NCI-H2029 (cell line): ENCODE measurements around the gene HBA2.
A peak's percentile ranks its signal among the peaks of the same experiment; 100 is the strongest.
"Not testable (repeated sequence)": the region's sequence is repeated elsewhere in the genome, so short reads cannot be mapped to it uniquely, and the experiment has no call there.

Experiments
- DNase-seq: peaks from one replicate; lab custom pipeline; 2025; lab: John Stamatoyannopoulos, UW

HBA2 gene

DNA sequence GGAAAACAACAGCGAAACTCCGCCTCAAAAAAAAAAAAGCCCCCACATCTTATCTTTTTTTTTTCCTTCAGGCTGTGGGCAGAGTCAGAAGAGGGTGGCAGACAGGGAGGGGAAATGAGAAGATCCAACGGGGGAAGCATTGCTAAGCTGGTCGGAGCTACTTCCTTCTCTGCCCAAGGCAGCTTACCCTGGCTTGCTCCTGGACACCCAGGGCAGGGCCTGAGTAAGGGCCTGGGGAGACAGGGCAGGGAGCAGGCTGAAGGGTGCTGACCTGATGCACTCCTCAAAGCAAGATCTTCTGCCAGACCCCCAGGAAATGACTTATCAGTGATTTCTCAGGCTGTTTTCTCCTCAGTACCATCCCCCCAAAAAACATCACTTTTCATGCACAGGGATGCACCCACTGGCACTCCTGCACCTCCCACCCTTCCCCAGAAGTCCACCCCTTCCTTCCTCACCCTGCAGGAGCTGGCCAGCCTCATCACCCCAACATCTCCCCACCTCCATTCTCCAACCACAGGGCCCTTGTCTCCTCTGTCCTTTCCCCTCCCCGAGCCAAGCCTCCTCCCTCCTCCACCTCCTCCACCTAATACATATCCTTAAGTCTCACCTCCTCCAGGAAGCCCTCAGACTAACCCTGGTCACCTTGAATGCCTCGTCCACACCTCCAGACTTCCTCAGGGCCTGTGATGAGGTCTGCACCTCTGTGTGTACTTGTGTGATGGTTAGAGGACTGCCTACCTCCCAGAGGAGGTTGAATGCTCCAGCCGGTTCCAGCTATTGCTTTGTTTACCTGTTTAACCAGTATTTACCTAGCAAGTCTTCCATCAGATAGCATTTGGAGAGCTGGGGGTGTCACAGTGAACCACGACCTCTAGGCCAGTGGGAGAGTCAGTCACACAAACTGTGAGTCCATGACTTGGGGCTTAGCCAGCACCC is 2.6 kb downstream of the HBA2 start:
- DNase-seq: no peak

DNA sequence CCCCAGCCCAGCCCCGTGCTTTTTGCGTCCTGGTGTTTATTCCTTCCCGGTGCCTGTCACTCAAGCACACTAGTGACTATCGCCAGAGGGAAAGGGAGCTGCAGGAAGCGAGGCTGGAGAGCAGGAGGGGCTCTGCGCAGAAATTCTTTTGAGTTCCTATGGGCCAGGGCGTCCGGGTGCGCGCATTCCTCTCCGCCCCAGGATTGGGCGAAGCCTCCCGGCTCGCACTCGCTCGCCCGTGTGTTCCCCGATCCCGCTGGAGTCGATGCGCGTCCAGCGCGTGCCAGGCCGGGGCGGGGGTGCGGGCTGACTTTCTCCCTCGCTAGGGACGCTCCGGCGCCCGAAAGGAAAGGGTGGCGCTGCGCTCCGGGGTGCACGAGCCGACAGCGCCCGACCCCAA is 3.3 kb downstream of the HBA2 start:
- not testable (repeated sequence) for DNase-seq

DNA sequence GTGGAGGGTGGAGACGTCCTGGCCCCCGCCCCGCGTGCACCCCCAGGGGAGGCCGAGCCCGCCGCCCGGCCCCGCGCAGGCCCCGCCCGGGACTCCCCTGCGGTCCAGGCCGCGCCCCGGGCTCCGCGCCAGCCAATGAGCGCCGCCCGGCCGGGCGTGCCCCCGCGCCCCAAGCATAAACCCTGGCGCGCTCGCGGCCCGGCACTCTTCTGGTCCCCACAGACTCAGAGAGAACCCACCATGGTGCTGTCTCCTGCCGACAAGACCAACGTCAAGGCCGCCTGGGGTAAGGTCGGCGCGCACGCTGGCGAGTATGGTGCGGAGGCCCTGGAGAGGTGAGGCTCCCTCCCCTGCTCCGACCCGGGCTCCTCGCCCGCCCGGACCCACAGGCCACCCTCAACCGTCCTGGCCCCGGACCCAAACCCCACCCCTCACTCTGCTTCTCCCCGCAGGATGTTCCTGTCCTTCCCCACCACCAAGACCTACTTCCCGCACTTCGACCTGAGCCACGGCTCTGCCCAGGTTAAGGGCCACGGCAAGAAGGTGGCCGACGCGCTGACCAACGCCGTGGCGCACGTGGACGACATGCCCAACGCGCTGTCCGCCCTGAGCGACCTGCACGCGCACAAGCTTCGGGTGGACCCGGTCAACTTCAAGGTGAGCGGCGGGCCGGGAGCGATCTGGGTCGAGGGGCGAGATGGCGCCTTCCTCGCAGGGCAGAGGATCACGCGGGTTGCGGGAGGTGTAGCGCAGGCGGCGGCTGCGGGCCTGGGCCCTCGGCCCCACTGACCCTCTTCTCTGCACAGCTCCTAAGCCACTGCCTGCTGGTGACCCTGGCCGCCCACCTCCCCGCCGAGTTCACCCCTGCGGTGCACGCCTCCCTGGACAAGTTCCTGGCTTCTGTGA is 4.1 kb downstream of the HBA2 start, which contains the start of gene HBA1:
Gene HBA1, plus strand, starts transcription at position 204 of the 906 bp plus-strand sequence. Its CDS starts 37 bp downstream, at position 241.
- not testable (repeated sequence) for DNase-seq

DNA sequence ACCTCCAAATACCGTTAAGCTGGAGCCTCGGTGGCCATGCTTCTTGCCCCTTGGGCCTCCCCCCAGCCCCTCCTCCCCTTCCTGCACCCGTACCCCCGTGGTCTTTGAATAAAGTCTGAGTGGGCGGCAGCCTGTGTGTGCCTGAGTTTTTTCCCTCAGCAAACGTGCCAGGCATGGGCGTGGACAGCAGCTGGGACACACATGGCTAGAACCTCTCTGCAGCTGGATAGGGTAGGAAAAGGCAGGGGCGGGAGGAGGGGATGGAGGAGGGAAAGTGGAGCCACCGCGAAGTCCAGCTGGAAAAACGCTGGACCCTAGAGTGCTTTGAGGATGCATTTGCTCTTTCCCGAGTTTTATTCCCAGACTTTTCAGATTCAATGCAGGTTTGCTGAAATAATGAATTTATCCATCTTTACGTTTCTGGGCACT is 4.7 kb downstream of the HBA2 start:
- DNase-seq: no peak

DNA sequence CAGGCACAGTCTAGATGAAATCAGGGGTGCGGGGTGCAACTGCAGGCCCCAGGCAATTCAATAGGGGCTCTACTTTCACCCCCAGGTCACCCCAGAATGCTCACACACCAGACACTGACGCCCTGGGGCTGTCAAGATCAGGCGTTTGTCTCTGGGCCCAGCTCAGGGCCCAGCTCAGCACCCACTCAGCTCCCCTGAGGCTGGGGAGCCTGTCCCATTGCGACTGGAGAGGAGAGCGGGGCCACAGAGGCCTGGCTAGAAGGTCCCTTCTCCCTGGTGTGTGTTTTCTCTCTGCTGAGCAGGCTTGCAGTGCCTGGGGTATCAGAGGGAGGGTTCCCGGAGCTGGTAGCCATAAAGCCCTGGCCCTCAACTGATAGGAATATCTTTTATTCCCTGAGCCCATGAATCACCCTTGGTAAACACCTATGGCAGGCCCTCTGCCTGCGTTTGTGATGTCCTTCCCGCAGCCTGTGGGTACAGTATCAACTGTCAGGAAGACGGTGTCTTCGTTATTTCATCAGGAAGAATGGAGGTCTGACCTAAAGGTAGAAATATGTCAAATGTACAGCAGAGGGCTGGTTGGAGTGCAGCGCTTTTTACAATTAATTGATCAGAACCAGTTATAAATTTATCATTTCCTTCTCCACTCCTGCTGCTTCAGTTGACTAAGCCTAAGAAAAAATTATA is 5.4 kb downstream of the HBA2 start:
- no peak for DNase-seq

DNA sequence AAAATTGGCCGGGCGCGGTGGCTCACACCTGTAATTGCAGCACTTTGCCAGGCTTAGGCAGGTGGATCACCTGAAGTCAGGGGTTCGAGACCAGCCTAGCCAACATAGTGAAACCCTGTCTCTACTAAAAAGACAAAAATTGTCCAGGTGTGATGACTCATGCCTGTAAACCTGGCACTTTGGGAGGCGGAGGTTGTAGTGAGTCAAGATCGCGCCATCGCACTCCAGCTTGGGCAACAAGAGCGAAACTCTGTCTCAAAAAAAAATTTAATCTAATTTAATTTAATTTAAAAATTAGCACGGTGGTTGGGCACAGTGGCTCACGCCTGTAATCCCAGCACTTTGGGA is 6.0 kb downstream of the HBA2 start:
- DNase-seq: no peak

DNA sequence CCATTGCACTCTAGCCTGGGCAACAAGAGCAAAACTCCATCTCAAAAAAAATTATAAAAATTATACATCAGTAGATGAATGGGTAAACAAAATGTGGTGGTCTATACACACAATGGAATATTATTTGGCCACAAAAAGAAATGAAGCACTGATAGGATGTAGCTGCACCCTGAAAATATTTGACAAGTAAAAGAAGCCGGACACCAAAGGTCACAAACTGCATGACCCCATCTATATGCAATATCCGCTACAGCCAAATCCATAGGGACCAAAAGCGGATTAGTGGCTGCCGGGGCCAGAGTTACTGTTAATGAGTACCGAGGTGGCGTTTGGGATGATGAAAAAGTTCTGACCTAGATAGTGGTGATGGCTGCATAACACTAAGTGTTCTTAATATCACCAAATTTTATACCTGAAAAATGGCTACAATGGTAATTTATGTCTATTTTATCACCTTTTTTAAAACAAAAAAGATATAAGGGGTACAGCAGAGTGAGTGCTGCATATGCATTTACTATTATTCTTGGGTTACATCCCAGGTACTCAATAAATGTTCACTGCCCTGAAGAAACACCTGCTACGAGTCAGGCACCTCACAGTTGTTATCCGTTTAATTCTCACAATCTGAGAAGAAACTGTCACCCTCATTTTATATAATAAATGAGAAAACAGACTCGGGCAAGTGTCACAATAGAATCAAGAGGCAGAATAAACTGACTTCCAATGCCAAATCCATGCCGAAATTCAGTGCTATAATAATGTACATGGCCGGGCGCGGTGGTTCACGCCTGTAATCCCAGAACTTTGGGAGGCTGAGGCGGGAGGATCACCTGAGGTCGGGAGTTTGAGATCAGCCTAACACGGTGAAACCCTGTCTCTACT is 6.8 kb downstream of the HBA2 start:
- DNase-seq: no peak

DNA sequence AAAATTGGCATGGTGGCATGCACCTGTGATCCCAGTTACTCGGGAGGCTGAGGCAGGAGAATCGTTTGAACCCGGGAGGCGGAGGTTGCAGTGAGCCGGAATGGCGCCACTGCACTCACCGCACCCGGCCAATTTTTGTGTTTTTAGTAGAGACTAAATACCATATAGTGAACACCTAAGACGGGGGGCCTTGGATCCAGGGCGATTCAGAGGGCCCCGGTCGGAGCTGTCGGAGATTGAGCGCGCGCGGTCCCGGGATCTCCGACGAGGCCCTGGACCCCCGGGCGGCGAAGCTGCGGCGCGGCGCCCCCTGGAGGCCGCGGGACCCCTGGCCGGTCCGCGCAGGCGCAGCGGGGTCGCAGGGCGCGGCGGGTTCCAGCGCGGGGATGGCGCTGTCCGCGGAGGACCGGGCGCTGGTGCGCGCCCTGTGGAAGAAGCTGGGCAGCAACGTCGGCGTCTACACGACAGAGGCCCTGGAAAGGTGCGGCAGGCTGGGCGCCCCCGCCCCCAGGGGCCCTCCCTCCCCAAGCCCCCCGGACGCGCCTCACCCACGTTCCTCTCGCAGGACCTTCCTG is 7.5 kb downstream of the HBA2 start, which contains the start of gene HBQ1:
Gene HBQ1, plus strand, starts transcription at position 359 of the 575 bp plus-strand sequence. Its CDS starts 28 bp downstream, at position 387.
- DNase-seq: no peak

DNA sequence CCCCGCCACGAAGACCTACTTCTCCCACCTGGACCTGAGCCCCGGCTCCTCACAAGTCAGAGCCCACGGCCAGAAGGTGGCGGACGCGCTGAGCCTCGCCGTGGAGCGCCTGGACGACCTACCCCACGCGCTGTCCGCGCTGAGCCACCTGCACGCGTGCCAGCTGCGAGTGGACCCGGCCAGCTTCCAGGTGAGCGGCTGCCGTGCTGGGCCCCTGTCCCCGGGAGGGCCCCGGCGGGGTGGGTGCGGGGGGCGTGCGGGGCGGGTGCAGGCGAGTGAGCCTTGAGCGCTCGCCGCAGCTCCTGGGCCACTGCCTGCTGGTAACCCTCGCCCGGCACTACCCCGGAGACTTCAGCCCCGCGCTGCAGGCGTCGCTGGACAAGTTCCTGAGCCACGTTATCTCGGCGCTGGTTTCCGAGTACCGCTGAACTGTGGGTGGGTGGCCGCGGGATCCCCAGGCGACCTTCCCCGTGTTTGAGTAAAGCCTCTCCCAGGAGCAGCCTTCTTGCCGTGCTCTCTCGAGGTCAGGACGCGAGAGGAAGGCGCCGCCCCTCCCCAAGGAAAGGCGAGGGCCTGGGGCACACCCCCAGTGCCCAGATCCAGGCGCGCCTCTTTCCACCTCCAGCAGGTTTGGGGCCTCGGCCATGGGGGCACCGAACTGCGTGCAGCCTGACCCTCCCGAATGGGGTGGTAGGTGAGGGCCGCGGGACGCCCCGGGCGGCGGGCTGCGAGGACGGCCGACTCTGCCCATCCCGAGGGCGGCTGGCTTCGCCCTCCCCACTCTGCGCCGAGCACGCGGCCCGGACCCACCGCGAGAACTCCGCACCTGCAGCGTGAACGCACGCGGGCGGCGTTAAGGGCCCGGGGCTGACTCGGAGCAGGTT is 8.2 kb downstream of the HBA2 start:
- peak; percentile 56 for DNase-seq

DNA sequence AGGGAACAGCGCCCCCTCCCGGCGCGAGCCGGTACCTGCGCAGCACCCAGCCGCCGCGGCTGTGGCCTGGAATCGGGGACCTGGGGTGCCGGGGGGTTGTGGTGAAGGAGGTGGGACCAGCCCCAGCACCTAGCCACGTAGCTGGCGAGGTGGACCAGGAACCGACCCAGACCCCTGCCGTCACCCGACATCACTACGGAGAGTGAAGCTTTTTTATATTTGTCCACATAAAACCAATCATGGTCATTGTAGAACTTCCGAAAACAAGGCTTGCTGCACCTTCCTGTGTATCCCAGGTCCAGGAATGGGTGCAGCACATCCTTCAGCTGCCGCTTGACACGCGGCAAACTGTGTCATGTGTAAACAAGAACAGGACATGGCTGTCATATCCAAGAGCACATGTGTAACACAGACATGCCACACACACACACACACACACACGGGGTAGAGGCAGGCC is 8.9 kb downstream of the HBA2 start:
- DNase-seq: no peak

DNA sequence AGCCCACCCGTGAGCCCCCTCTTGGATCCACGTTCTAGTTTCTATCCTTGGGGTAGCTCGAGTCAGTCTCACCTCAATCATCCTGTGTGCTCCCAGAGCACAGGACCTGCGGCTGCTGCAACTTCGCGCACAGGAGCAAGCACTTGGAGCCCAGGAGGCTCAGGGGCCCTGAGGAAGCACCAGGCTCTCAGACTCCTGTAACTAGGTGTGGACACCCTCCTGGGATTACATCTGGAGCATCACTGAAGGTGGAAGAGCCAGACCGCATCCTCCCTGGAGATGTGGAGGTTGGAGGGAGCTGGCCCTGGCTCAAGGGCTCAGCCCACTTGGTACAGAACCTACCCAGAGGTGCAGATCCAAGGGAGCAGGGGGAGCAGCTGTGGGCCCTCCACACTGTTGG is 10.3 kb downstream of the HBA2 start:
- DNase-seq: no peak

DNA sequence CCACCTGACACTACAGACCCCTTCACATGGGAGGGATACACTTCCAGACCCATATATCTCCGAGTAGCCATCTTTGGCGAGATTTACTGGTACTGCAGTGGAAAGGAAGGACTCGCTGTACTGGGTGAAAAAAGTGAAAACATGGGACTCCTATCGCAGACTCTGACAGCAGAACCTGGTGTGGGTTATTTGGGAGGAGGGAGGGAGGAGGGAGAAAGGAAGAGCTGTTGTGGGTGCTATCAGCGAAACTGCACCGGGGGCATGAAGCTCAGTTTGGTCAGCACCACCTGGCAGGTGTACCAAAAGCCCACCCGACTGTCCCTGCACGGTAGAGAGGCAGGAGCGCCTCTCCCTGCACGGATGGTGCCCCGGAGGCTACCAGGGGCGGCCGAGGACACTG is 12.5 kb downstream of the HBA2 start:
- DNase-seq: no peak

DNA sequence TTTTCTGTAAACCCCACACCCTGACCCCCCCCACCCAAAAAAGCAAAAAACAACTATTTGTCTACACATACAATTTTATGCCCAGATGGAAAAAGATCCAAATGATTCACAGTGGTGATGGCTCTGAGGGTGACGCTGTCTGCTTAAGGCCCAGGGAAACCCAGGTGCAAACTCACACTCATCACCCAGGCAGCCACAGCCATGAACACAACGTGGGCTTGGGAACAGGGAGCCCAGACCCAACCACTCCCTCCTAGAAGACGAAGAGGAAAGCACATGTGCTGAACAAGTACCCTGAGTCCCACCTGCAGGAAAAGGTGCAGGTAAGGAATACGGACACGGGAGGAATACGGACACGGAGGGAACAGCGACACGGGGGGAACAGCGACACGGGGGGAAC is 13.0 kb downstream of the HBA2 start:
- DNase-seq: no peak

DNA sequence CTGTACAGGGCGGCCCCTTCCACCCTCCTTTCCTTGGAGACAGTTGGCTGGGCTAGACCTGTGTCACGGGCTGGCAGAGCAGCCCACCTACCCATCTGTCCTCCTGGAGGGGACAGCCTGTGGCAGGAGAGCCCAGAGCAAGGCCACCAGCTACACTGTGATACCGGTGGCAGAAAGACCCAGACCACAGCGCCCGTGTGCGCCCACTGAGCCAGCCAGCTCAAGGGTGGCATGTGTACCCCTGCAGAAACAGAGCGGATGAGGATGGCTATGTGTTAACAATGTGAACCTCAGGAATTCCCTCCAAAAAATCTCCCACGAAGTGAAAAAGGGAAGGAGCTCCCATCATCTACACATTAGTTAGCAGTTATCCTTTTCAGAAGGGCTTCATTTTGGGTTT is 14.7 kb downstream of the HBA2 start:
- no peak for DNase-seq

DNA sequence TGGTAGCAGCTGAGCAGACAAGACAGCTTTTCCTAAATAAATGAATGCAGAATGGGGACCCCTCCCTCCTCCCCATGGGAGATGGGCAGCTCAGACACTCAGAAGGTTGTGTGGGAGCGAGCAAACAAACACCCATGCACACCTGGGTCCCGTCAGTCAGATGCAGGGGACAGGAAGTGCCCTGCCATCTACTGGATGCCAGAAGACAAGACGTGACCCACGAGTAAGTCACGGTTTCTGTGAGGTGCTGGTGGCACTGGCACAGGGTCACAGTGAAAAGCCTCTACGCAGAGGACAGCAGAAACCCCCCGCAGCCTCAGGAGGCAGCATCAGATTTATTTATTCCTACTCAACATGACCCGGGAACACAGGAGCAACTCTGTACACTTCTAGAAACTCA is 16.0 kb downstream of the HBA2 start:
- DNase-seq: no peak

DNA sequence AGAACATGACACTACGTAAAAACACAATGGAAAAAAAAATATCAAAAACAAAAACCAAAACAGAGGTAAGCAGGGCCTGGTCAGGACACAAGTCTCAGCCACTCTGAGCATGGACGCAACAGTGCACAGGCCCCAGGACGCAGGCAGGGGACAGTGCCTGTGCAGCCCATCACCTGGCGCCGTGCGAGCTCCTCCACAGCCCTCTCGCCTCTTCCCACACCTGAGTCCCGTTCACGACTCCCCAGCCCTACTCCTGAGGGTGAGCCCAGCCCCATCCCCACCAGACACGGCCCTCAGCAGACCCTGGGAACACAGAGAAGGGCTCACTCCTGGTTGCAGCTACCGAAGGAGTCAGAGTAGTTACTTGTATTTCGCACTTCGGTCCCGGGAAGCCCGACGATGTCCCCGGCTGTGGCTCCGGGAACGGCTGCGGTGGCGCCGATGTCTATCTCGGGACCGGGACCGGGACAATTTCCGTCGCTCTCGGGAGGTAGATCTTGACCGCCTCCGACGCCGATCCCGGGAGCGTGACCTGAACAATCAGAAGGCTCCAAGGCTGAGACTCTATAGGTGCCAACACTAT is 17.0 kb downstream of the HBA2 start:
- DNase-seq: no peak

DNA sequence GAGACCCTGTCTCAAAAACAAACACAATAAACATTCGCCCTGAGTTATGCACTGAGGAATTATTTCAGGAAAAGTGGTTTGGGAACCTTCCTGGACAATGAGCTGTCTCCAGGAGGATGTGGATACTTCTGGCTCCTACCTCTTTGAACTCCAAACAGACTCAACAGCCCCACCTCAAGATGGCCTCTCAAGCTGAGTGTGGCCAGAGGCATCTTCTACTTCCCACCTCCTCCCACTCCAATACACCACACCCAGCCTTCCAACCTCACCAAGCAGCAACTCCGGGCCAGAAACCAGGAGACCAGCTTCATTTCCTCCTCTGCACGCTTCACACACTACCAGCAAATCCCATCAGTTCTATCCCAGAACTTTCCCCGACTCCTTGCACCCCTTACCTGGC is 19.2 kb downstream of the HBA2 start:
- no peak for DNase-seq

DNA sequence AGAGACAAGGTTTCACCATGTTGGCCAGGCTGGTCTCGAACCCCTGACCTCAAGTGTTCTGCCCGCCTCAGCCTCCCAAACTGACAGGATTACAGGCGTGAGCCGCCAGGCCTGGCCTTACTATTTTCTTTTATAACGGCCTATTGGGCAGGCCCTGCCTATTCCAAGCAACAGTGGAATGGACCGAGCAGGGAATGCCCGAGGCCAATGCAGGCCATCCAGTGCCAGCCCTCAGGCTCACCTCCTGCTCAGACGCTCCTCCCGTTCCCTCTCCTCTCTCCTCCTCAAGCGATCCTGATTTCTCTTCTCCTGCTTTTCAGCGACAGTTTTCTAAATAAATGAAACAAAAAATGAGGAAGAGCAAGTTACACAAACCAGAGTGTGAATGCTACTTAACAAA is 20.0 kb downstream of the HBA2 start:
- DNase-seq: no peak

DNA sequence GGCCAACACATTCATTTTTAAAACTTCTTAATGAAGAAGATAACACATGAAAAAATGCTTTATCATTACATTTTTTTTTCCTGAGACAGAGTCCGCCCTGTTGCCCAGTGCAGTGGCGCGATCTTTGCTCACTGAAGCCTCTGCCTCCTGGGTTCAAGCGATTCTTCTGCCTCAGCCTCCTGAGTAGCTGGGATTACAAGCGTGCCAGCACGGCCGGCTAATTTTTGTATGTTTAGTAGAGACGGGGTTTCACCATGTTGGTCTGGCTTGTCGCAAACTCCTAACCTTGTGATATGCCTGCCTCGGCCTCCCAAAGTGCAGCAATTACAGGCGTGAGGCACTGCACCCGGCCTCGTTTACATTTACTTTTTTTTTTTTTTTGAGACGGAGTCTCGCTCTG is 20.8 kb downstream of the HBA2 start:
- DNase-seq: no peak
